Neural progenitor cell (in vitro differentiated cells): ENCODE measurements around the gene SCNN1B. TPM values are rescaled to one million over a fixed set of nuclear protein-coding genes. Genes with fewer than 3 reads are reported as not detected.
A peak's percentile ranks its signal among the peaks of the same experiment; 100 is the strongest.

Experiments
- DNase-seq: peaks from one replicate; pipeline ENCODE4 v3.0.0-alpha.2; 2016; ENCODE audit warnings: low spot score
- H2AFZ ChIP-seq: fragments of 200-600 bp; sonication (generic); replicated peaks from 2 replicates; pipeline ENCODE4 v1.6.1; 2016; ENCODE audit warnings: antibody characterized with exemption
- H3F3A ChIP-seq: fragments of 200-600 bp; sonication (generic); 2 replicates; pipeline ENCODE4 v1.6.1; 2016; ENCODE audit warnings: antibody characterized with exemption, low read depth
- H3K27ac ChIP-seq: fragments of 200-600 bp; sonication (generic); 2 replicates; pipeline ENCODE4 v1.5.1; 2016; ENCODE audit warnings: mild to moderate bottlenecking
- H3K27me3 ChIP-seq: fragments of 200-600 bp; sonication (generic); 2 replicates; pipeline ENCODE4 v1.6.1; 2016; ENCODE audit warnings: mild to moderate bottlenecking, moderate library complexity
- H3K36me3 ChIP-seq: fragments of 200-600 bp; sonication (generic); 2 replicates; pipeline ENCODE4 v1.5.1; 2016
- H3K4me1 ChIP-seq: fragments of 200-600 bp; sonication (generic); 2 replicates; pipeline ENCODE4 v1.6.1; 2016; ENCODE audit warnings: mixed run types
- H3K4me2 ChIP-seq: fragments of 200-600 bp; sonication (generic); 2 replicates; pipeline ENCODE4 v1.6.1; 2016
- H3K4me3 ChIP-seq: fragments of 200-600 bp; sonication (generic); 2 replicates; pipeline ENCODE4 v1.5.1; 2016
- H3K79me2 ChIP-seq: fragments of 200-600 bp; sonication (generic); 2 replicates; pipeline ENCODE4 v1.6.1; 2016; ENCODE audit warnings: low read depth
- H3K9ac ChIP-seq: fragments of 200-600 bp; sonication (generic); 2 replicates; pipeline ENCODE4 v1.6.1; 2016
- H3K9me3 ChIP-seq: fragments of 200-600 bp; sonication (generic); 2 replicates; pipeline ENCODE4 v1.5.1; 2016; ENCODE audit warnings: low read depth
- H4K20me1 ChIP-seq: fragments of 200-600 bp; sonication (generic); 2 replicates; pipeline ENCODE4 v1.6.1; 2016; ENCODE audit warnings: low read depth
- H3K27ac Mint-ChIP-seq: 3 replicates; pipeline ENCODE4 v1.8.0; 2021; ENCODE audit warnings: mixed read lengths
- H3K27me3 Mint-ChIP-seq: 2 replicates; pipeline ENCODE4 v1.8.0; 2022; ENCODE audit warnings: low read depth, mild to moderate bottlenecking, inconsistent platforms, moderate library complexity, mixed read lengths; ENCODE audit not compliant: insufficient read depth
- H3K36me3 Mint-ChIP-seq: 3 replicates; pipeline ENCODE4 v1.8.0; 2021; ENCODE audit warnings: mixed read lengths
- H3K4me1 Mint-ChIP-seq: 3 replicates; pipeline ENCODE4 v1.8.0; 2021; ENCODE audit warnings: mixed read lengths
- H3K4me3 Mint-ChIP-seq: 3 replicates; pipeline ENCODE4 v1.8.0; 2021; ENCODE audit warnings: mild to moderate bottlenecking, moderate library complexity, mixed read lengths
- H3K9me3 Mint-ChIP-seq: 3 replicates; pipeline ENCODE4 v1.8.0; 2020; ENCODE audit warnings: mixed read lengths
- CTCF ChIP-seq: fragments of 200-600 bp; sonication (generic); IDR thresholded peaks from 2 replicates; pipeline ENCODE4 v1.5.1; 2017; ENCODE audit warnings: antibody characterized with exemption, mild to moderate bottlenecking
- EZH2 ChIP-seq: fragments of 200-600 bp; sonication (generic); IDR thresholded peaks from 2 replicates; pipeline ENCODE4 v1.6.1; 2017; ENCODE audit warnings: antibody characterized with exemption, mild to moderate bottlenecking, moderate library complexity
- EZH2phosphoT487 ChIP-seq: fragments of 200-600 bp; sonication (generic); IDR thresholded peaks from 2 replicates; pipeline ENCODE4 v1.6.1; 2017; ENCODE audit warnings: antibody characterized with exemption
- total RNA-seq: library from RNA; depleted of rRNA; stranded (reverse); fragments of >200 nt; gene quantifications from 2 replicates; pipeline ENCODE4 v1.2.3, GENCODE V29; 2015; ENCODE audit warnings: low replicate concordance

SCNN1B gene
- total RNA-seq, 1 donor from 2014 or later = not detected

- H3K4me2 ChIP-seq = no peak overlapping the region
- Mint-ChIP-seq H3K4me1 (no peaks in the 10 kb centered on the region), H3K4me3 (no peak overlapping the region), H3K27ac (no peak overlapping the region), H3K27me3 (peaks cover 4% of the 10 kb centered on the region), H3K9me3 (no peaks in the 10 kb centered on the region), H3K36me3 (no peaks in the 10 kb centered on the region)
- peak overlapping the region; percentile 20 for H2AFZ ChIP-seq
- no peaks in the 10 kb centered on the region for H3F3A ChIP-seq
- H3K27me3 ChIP-seq = no peaks in the 10 kb centered on the region
- H3K9me3 ChIP-seq = no peaks in the 10 kb centered on the region
- no peak overlapping the region for H3K27ac ChIP-seq
- no peak for TF ChIP-seq CTCF
- TF ChIP-seq EZH2phosphoT487 = no peak
- no peak for TF ChIP-seq EZH2
- DNase-seq = no peak
- H3K4me3 ChIP-seq = no peak overlapping the region
- H3K4me1 ChIP-seq = no peaks in the 10 kb centered on the region
- H3K79me2 ChIP-seq = no peaks in the 10 kb centered on the region
- no peaks in the 10 kb centered on the region for H4K20me1 ChIP-seq
- no peaks in the 10 kb centered on the region for H3K36me3 ChIP-seq
- H3K9ac ChIP-seq = no peak overlapping the region
Observed at GRCh38 chr16:23267647-23268046, 34.5 kb upstream of the SCNN1B start.

- Histone ChIP-seq H3K27ac (no peak overlapping the region), H3K27me3 (no peaks in the 10 kb centered on the region), H3F3A (no peaks in the 10 kb centered on the region), H3K4me2 (no peak overlapping the region), H2AFZ (no peak overlapping the region), H3K9ac (no peak overlapping the region), H3K9me3 (no peaks in the 10 kb centered on the region), H3K36me3 (no peaks in the 10 kb centered on the region), H3K4me1 (no peaks in the 10 kb centered on the region), H4K20me1 (no peaks in the 10 kb centered on the region), H3K4me3 (no peak overlapping the region), H3K79me2 (no peaks in the 10 kb centered on the region)
- no peak overlapping the region for H3K27ac Mint-ChIP-seq
- no peak for TF ChIP-seq CTCF
- TF ChIP-seq EZH2 = no peak
- no peak for TF ChIP-seq EZH2phosphoT487
- no peaks in the 10 kb centered on the region for H3K4me1 Mint-ChIP-seq
- no peak overlapping the region for H3K4me3 Mint-ChIP-seq
- no peak for DNase-seq
- H3K9me3 Mint-ChIP-seq = no peaks in the 10 kb centered on the region
- no peaks in the 10 kb centered on the region for H3K36me3 Mint-ChIP-seq
- H3K27me3 Mint-ChIP-seq = peaks cover 4% of the 10 kb centered on the region
Observed at GRCh38 chr16:23268561-23268960, 33.5 kb upstream of the SCNN1B start.

GRCh38 chr16:23269248-23269953 is 32.7 kb upstream of the SCNN1B start:
- Mint-ChIP-seq H3K27ac (no peak overlapping the region), H3K4me3 (no peak overlapping the region), H3K36me3 (no peaks in the 10 kb centered on the region), H3K4me1 (no peaks in the 10 kb centered on the region), H3K9me3 (no peaks in the 10 kb centered on the region), H3K27me3 (peaks cover 2% of the 10 kb centered on the region)
- Histone ChIP-seq H3K9me3 (no peaks in the 10 kb centered on the region), H3K27me3 (no peaks in the 10 kb centered on the region), H3K36me3 (no peaks in the 10 kb centered on the region), H3K4me2 (no peak overlapping the region), H2AFZ (no peak overlapping the region), H3K4me3 (no peak overlapping the region), H3K27ac (no peak overlapping the region), H4K20me1 (no peaks in the 10 kb centered on the region), H3K9ac (no peak overlapping the region), H3F3A (no peaks in the 10 kb centered on the region), H3K79me2 (no peaks in the 10 kb centered on the region), H3K4me1 (no peaks in the 10 kb centered on the region)
- no peak for DNase-seq
- TF ChIP-seq CTCF = no peak
- TF ChIP-seq EZH2phosphoT487 = no peak
- TF ChIP-seq EZH2 = no peak
